Stimulated activated CD8-positive, alpha-beta memory T cell treated with anti-CD3 and anti-CD28 coated beads, Interleukin-15, amount 100 ng/mL, for 24 hours (primary cell): ENCODE measurements around the gene CCRL2.
"Not testable (repeated sequence)": the region's sequence is repeated elsewhere in the genome, so short reads cannot be mapped to it uniquely, and the experiment has no call there.

Experiments used
- DNase-seq: peaks from one replicate; pipeline ENCODE4 v3.0.0-alpha.2; 2020; ENCODE audit warnings: low read depth

The CCRL2 gene

DNA sequence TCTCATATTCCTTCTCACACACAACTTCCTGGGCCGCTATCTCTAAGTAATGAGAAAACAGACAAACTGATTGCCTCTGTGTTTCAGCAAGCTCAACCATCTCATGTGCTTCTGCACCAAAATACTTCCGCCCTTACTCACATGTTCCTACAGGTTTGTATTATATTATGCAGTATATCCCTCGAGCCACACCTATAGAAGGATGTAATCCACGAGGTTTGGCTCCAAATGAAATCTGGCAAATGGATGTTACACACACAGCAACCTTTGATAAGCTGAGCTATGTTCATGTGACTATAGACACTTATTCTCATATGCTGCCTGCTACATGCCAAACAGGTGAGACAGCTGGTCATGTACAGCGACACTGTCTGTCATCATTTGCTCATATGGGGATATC is 22.6 kb downstream of the CCRL2 start:
- no peak for DNase-seq

DNA sequence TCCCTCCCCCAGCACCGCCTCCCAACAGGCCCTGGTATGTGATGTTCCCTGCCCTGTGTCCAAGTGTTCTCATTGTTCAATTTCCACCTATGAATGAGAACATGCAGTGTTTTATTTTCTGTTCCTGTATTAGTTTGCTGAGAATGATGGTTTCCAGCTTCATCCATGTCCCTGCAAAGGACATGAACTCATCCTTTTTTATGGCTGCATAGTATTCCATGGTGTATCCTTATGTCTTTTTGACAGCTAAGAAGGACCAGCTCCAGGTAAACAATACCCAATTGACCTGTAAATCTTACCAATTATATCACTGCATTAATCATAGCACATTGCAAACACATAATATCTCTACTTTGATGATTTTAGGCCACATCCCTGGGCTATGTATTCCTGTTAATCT is 23.8 kb downstream of the CCRL2 start:
- DNase-seq = not testable (repeated sequence)

DNA sequence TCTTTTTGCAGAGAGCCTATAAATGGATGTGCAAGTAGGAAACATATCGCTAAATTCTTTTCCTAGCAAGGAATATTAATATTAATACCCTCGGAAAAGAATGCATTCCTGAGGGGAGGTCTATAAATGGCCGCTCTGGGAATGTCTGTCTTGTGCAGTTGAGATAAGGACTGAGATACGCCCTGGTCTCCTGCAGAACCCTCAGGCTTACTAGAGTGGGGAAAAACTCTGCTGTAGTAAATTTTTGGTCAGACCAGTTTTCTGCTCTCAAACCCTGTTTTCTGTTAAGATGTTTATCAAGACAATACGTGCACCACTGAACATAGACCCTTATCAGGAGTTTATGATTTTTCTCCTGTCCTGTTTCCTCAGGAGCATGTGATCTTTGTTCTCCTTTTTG is 24.8 kb downstream of the CCRL2 start:
- DNase-seq = not testable (repeated sequence)

- not testable (repeated sequence) for DNase-seq
Observed at GRCh38 chr3:46433118-46433517, 26.1 kb downstream of the CCRL2 start.

DNA sequence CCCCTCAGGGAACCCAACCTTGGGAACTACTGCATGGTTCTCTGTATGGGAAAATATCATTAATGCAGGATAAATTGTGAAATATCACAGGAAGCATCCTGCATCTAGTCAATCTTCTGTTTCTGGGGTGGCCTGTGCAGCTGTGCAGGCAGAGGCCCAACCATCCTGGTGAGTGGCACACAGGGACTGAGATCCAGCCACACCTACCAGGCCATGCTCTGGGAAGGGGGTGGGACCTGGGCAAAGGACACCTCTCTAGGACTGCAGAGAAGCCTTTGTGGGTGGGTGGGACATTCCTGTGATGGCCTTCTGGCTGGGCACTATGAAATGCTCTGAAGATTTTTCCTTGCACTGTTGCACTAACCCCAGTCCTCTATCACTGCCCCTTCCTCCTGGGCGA is 26.8 kb downstream of the CCRL2 start:
- DNase-seq = no peak

GRCh38 chr3:46435081-46435726 is 28.1 kb downstream of the CCRL2 start:
- no peak for DNase-seq

DNA sequence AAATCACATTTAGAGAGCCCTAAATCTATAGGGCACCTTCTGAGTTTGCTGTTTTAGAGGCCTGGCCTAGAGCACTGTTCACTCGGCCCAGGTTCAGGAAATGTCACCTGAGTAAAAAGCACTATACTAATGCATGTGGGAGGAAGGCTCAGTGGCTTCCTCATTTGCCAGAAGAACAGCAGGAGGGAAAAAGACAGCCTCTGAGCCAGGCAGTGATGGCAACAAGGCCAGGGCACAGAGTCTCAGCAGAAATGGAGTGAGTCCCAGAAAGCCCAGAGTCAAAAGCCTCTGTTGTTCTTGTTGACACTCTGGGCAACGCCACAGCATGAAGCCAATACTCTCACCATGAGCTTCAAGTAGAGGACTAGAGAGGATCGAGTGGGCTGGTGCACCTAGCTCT is 31.8 kb downstream of the CCRL2 start:
- no peak for DNase-seq

GRCh38 chr3:46440531-46441294 is 33.7 kb downstream of the CCRL2 start:
- no peak for DNase-seq

GRCh38 chr3:46442576-46443530 is 35.8 kb downstream of the CCRL2 start:
- no peak for DNase-seq

DNA sequence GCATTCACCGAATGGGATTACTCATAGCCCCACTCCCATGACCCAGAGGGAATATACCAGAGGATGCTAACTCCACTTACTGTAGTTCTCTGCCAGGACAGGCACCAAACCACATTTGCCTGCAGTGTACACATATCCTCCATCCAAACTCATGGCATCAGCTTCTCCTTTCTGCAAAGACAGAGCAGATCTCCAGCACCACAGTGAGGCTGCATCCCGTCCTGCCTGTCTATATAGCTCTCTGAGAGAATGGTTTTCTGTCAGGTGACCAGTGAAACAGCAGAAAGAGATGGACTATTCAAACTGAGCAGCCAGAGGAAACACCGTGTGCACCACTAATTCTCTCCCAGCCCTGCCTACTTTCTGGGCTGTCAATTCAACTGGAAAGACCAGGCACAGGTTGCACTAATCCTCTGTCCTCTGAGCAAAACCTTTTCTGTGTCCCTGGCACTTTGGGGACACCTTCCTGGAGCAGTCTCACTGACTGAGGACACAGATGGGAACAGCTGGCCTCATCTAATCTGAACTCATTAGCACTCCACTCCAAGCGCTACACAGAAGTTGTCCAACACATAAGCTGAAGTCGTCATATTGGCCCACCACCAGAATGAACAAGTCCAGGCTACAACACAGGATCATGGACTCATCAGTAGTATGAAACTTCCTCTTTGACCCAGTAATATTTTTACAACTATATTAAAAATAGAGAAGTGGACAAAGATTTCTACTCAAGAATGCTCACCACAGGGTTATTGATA is 40.3 kb downstream of the CCRL2 start:
- DNase-seq = no peak

- no peak for DNase-seq
Observed at GRCh38 chr3:46448721-46449120, 41.7 kb downstream of the CCRL2 start.

DNA sequence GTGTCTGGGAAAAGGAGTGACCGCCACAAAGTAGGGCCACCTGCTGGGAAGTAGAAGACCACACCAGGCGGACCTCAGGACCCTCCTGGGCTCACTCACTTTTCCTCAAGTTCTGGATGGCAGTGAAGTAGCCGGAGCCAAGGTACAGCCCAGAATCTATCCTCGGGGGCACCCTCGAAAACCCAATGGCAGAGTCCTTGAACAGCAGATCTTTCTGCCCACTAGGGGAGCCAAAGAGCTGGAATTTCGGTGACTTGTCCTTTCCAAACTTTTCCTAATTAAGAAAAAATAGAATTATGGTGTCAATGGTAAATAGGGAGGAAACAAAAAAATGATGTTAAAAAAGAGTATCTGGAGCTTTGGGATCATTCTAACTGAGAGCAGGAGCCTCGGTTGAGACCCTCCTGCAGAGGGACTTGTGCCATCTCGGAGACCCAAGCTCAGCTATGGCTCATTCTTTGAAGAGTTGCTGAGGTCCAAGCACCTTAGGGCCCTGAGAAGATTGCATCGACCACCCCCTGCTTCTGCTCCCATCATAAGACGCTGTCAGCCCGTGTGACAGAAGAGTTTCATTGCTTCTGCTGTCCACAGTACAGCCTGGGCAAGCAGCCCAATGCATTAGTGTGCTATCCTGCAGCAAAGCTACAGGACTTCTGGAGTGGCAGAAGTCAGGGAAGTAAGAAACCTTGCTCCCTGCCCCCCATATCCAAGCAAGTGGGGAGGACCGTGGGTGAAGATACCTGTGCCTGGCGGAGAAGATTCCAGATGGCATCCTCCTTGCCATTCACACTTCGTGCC is 42.9 kb downstream of the CCRL2 start:
- DNase-seq = no peak

DNA sequence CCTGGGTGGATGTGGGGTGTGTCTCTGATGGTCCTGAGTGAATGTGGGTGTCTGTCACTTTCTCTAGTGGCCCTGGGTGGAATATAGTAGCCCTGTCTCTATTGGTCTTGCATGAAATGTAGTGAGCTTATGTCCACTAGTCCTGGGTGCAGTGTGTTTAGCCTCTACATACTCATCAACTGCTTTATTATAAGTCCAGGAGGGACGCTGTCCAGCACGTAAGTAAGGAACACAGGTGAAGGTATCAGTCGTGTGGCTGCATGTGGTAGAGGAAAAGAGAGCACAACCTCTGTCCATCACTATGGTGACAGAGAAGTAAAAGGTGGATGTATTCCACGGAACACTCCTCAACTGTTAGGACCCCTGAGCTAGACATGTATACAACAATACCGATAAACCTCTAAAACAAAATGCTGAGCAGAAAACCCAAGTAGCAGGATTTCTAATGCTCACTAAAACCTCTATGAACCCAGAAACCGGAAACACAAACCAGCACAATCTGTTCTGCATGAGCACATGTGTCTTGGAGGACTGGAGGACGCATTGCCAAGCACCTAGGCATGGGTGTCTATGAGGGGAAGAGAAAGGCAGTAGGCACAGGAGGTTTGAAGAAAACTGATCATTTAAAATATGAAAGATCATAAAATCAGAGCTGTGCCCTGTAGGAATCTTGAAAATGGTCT is 46.6 kb downstream of the CCRL2 start:
- DNase-seq = no peak

- DNase-seq = no peak
Observed at GRCh38 chr3:46454209-46454595, 47.1 kb downstream of the CCRL2 start.

GRCh38 chr3:46454606-46455005 is 47.5 kb downstream of the CCRL2 start:
- no peak for DNase-seq

DNA sequence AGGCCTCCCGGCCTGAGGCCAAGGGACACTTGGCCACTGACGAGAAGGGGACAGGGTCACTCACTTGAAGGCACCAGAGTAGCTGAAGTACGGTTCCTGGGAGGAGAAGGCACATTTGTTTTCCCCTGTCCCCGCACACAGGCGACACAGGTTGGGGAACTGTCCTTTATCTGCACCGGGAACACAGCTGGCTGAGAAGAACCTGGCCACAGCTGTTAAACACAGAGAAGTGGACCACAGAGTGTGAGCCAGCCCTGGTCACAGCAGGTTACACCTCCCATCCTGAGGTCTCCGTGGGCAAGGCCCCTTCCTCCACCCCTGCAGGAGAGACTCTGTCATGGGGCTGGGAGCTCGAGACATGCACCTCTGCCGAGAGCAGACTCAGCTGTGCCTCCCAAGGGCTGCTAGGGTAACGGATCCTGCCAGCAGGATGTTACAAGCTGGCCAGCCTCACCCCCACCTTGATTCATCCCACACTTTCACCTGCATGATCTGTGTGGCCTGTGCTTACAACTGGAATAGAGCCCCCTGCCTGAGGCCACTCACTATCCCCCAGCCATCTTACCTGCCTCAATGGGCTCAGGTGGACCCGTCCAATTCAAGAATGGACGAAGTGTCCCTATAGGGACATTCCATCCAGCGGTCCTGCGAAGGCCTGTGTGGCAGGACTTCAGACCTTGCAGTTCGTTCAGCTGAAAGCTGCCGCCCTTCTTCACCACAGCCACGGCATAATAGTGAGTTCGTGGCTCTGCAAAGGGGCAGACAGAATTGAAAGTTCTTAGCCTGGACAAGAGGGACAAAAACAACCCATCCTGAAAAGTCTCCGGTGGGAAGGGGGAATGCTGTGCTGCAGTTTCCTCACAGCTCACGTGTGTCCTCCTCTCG is 48.4 kb downstream of the CCRL2 start:
- DNase-seq = no peak

DNA sequence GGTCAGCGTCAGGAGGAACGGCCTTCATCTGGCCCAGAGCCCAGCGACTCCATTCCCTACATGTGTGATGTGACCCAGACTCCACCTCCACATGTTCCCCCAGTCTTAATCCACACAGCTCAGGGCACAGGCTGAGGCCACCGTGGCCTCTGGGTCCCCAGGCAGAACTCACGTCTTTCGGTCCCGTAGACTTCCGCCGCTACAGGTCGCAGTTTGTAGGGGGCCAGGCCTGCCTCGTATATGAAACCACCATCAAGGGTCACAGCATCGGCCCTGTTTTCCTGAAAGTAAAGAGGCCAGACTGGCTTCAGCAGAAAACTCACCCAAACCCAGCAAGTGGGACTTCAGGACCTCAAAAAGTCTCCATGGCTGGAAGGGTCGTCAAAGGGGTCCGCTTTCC is 49.1 kb downstream of the CCRL2 start:
- no peak for DNase-seq
